ENCODE measurements around the gene NUP98.

NUP98 gene

GRCh38 chr11:3802011-3802790 is 4.8 kb upstream of the NUP98 start:
- no peak overlapping the region for H3K27ac ChIP-seq (ENCODE audit: low read depth, low read length)
- H2AK5ac ChIP-seq (ENCODE audit: low read length): peak overlapping the region; percentile 50
- peaks cover 2% of the 10 kb centered on the region in 2 experiments for H3K4me1 ChIP-seq (ENCODE audit: control insufficient read depth in 1 of 2, insufficient read depth in 2 of 2, low read length in 2 of 2)
- H3K18ac ChIP-seq (ENCODE audit: low read length): peak overlapping the region; percentile 18
- H4K12ac ChIP-seq (ENCODE audit: low read depth, low read length): no peak overlapping the region
- H3K27me3 ChIP-seq (ENCODE audit: insufficient read depth, low read length): no peaks in the 10 kb centered on the region
- no peak for DNase-seq
- no peaks in the 10 kb centered on the region for H3K36me3 ChIP-seq (ENCODE audit: control insufficient read depth in 1 of 2, insufficient read depth in 2 of 2, low read length in 2 of 2)
- no peaks in the 10 kb centered on the region for H3K9me3 ChIP-seq (ENCODE audit: insufficient read depth, low read depth, low read length)
- no peak overlapping the region for H4K8ac ChIP-seq (ENCODE audit: low read depth, low read length)
- no peak overlapping the region for H3K4me2 ChIP-seq (ENCODE audit: low read length)
- peaks cover 5% of the 10 kb centered on the region for H3K79me1 ChIP-seq (ENCODE audit: low read length)
- no peak overlapping the region for H3K23ac ChIP-seq (ENCODE audit: low read length)
- no peak overlapping the region for H3K4me3 ChIP-seq (ENCODE audit: low read depth, low read length)
- H3K4ac ChIP-seq (ENCODE audit: low read depth, low read length): no peak overlapping the region
- no peak overlapping the region for H2BK120ac ChIP-seq (ENCODE audit: insufficient read depth, low read length, poor library complexity)
- H2AFZ ChIP-seq (ENCODE audit: insufficient read depth, low read length, poor library complexity): no peak overlapping the region
- no peak overlapping the region for H2BK12ac ChIP-seq (ENCODE audit: low read length)
- no peak overlapping the region for H3K14ac ChIP-seq (ENCODE audit: low read length)
- no peak overlapping the region for H4K91ac ChIP-seq (ENCODE audit: low read depth, low read length)
- WGBS (ENCODE audit: extremely low coverage, insufficient coverage, insufficient read length): no CpG with 5 or more reads among the region's 4 CpGs
- H3K9ac ChIP-seq (ENCODE audit: low read length): no peak overlapping the region
- H2BK5ac ChIP-seq (ENCODE audit: low read depth, low read length, poor library complexity): no peak overlapping the region
- peaks cover 1% of the 10 kb centered on the region for H3K79me2 ChIP-seq (ENCODE audit: control insufficient read depth, insufficient read depth, low read length, poor library complexity)

GRCh38 chr11:3799873-3800272 is 2.5 kb upstream of the NUP98 start:
- Histone ChIP-seq H3K79me1 (ENCODE audit: low read length) (peaks cover 10% of the 10 kb centered on the region), H4K8ac (ENCODE audit: low read depth, low read length) (no peak overlapping the region), H3K9ac (ENCODE audit: low read length) (no peak overlapping the region), H3K79me2 (ENCODE audit: control insufficient read depth, insufficient read depth, low read length, poor library complexity) (peaks cover 11% of the 10 kb centered on the region), H2AFZ (ENCODE audit: insufficient read depth, low read length, poor library complexity) (no peak overlapping the region), H3K14ac (ENCODE audit: low read length) (no peak overlapping the region), H3K18ac (ENCODE audit: low read length) (no peak overlapping the region), H3K4me2 (ENCODE audit: low read length) (no peak overlapping the region), H2BK5ac (ENCODE audit: low read depth, low read length, poor library complexity) (no peak overlapping the region), H2AK5ac (ENCODE audit: low read length) (no peak overlapping the region), H3K4me3 (ENCODE audit: low read depth, low read length) (no peak overlapping the region), H3K27ac (ENCODE audit: low read depth, low read length) (no peak overlapping the region), H3K4ac (ENCODE audit: low read depth, low read length) (no peak overlapping the region), H2BK12ac (ENCODE audit: low read length) (no peak overlapping the region), H3K27me3 (ENCODE audit: insufficient read depth, low read length) (no peaks in the 10 kb centered on the region), H2BK120ac (ENCODE audit: insufficient read depth, low read length, poor library complexity) (no peak overlapping the region), H4K12ac (ENCODE audit: low read depth, low read length) (no peak overlapping the region), H4K91ac (ENCODE audit: low read depth, low read length) (no peak overlapping the region), H3K36me3 (ENCODE audit: control insufficient read depth in 1 of 2, insufficient read depth in 2 of 2, low read length in 2 of 2) (no peaks in the 10 kb centered on the region), H3K4me1 (ENCODE audit: control insufficient read depth in 1 of 2, insufficient read depth in 2 of 2, low read length in 2 of 2) (peaks cover 2% of the 10 kb centered on the region in 2 experiments), H3K23ac (ENCODE audit: low read length) (no peak overlapping the region), H3K9me3 (ENCODE audit: insufficient read depth, low read depth, low read length) (no peaks in the 10 kb centered on the region)
- 100% methylated on average over 1 of the region's 5 CpGs for WGBS (ENCODE audit: extremely low coverage, insufficient coverage, insufficient read length)
- DNase-seq: no peak

GRCh38 chr11:3799143-3799542 is 1.8 kb upstream of the NUP98 start:
- Histone ChIP-seq H3K4me1 (ENCODE audit: control insufficient read depth in 1 of 2, insufficient read depth in 2 of 2, low read length in 2 of 2) (peaks cover 0 to 2% of the 10 kb centered on the region in 2 experiments), H3K18ac (ENCODE audit: low read length) (no peak overlapping the region), H2BK5ac (ENCODE audit: low read depth, low read length, poor library complexity) (no peak overlapping the region), H4K91ac (ENCODE audit: low read depth, low read length) (no peak overlapping the region), H3K27ac (ENCODE audit: low read depth, low read length) (no peak overlapping the region), H2AFZ (ENCODE audit: insufficient read depth, low read length, poor library complexity) (no peak overlapping the region), H4K8ac (ENCODE audit: low read depth, low read length) (no peak overlapping the region), H2BK120ac (ENCODE audit: insufficient read depth, low read length, poor library complexity) (no peak overlapping the region), H2BK12ac (ENCODE audit: low read length) (peak overlapping the region; percentile 30), H3K79me2 (ENCODE audit: control insufficient read depth, insufficient read depth, low read length, poor library complexity) (peaks cover 14% of the 10 kb centered on the region), H3K4me2 (ENCODE audit: low read length) (no peak overlapping the region), H3K9ac (ENCODE audit: low read length) (no peak overlapping the region), H3K79me1 (ENCODE audit: low read length) (peaks cover 10% of the 10 kb centered on the region), H3K27me3 (ENCODE audit: insufficient read depth, low read length) (no peaks in the 10 kb centered on the region), H3K36me3 (ENCODE audit: control insufficient read depth in 1 of 2, insufficient read depth in 2 of 2, low read length in 2 of 2) (peaks cover 4 to 6% of the 10 kb centered on the region in 2 experiments), H3K14ac (ENCODE audit: low read length) (no peak overlapping the region), H4K12ac (ENCODE audit: low read depth, low read length) (no peak overlapping the region), H3K4me3 (ENCODE audit: low read depth, low read length) (no peak overlapping the region), H3K4ac (ENCODE audit: low read depth, low read length) (no peak overlapping the region), H2AK5ac (ENCODE audit: low read length) (no peak overlapping the region), H3K23ac (ENCODE audit: low read length) (no peak overlapping the region), H3K9me3 (ENCODE audit: insufficient read depth, low read depth, low read length) (no peaks in the 10 kb centered on the region)
- DNase-seq: no peak
- WGBS (ENCODE audit: extremely low coverage, insufficient coverage, insufficient read length): no CpG with 5 or more reads among the region's 9 CpGs

- peak overlapping the region; percentile 85 for H3K18ac ChIP-seq (ENCODE audit: low read length)
These were observed 489 bp downstream of the NUP98 start for GRCh38 chr11:3796801-3797328.

More at GRCh38 chr11:3796801-3797328, 489 bp downstream of the NUP98 start:
- Histone ChIP-seq H3K9me3 (ENCODE audit: insufficient read depth, low read depth, low read length) (no peaks in the 10 kb centered on the region), H2BK5ac (ENCODE audit: low read depth, low read length, poor library complexity) (peak overlapping the region; percentile 75), H2AFZ (ENCODE audit: insufficient read depth, low read length, poor library complexity) (peak overlapping the region; percentile 84), H3K23ac (ENCODE audit: low read length) (no peak overlapping the region), H2AK5ac (ENCODE audit: low read length) (peak overlapping the region; percentile 81), H3K27me3 (ENCODE audit: insufficient read depth, low read length) (no peaks in the 10 kb centered on the region), H3K27ac (ENCODE audit: low read depth, low read length) (peak overlapping the region; percentile 86), H4K12ac (ENCODE audit: low read depth, low read length) (peak overlapping the region; percentile 82), H3K4ac (ENCODE audit: low read depth, low read length) (peak overlapping the region; percentile 99), H3K4me2 (ENCODE audit: low read length) (peak overlapping the region; percentile 62), H3K9ac (ENCODE audit: low read length) (peak overlapping the region; percentile 98), H3K4me1 (ENCODE audit: control insufficient read depth in 1 of 2, insufficient read depth in 2 of 2, low read length in 2 of 2) (peaks cover 0 to 2% of the 10 kb centered on the region in 2 experiments), H3K36me3 (ENCODE audit: control insufficient read depth in 1 of 2, insufficient read depth in 2 of 2, low read length in 2 of 2) (peaks cover 18 to 19% of the 10 kb centered on the region in 2 experiments), H2BK12ac (ENCODE audit: low read length) (peak overlapping the region; percentile 34), H4K91ac (ENCODE audit: low read depth, low read length) (peak overlapping the region; percentile 83), H3K4me3 (ENCODE audit: low read depth, low read length) (peak overlapping the region; percentile 95), H2BK120ac (ENCODE audit: insufficient read depth, low read length, poor library complexity) (peak overlapping the region; percentile 62), H3K79me1 (ENCODE audit: low read length) (peaks cover 10% of the 10 kb centered on the region), H3K14ac (ENCODE audit: low read length) (peak overlapping the region; percentile 84), H3K79me2 (ENCODE audit: control insufficient read depth, insufficient read depth, low read length, poor library complexity) (peaks cover 14% of the 10 kb centered on the region), H4K8ac (ENCODE audit: low read depth, low read length) (peak overlapping the region; percentile 88)
- WGBS (ENCODE audit: extremely low coverage, insufficient coverage, insufficient read length): no CpG with 5 or more reads among the region's 26 CpGs
- DNase-seq: no peak
